Stimulated activated CD4-positive, alpha-beta T cell treated with anti-CD3 and anti-CD28 coated beads, Interleukin-2, amount 100 ng/mL, for 4 hours (primary cell): ENCODE data around the gene MXRA7.

Source experiments
- DNase-seq: peaks from one replicate; pipeline ENCODE4 v3.0.0-alpha.2; 2020; ENCODE audit warnings: low read depth

Gene MXRA7

DNA sequence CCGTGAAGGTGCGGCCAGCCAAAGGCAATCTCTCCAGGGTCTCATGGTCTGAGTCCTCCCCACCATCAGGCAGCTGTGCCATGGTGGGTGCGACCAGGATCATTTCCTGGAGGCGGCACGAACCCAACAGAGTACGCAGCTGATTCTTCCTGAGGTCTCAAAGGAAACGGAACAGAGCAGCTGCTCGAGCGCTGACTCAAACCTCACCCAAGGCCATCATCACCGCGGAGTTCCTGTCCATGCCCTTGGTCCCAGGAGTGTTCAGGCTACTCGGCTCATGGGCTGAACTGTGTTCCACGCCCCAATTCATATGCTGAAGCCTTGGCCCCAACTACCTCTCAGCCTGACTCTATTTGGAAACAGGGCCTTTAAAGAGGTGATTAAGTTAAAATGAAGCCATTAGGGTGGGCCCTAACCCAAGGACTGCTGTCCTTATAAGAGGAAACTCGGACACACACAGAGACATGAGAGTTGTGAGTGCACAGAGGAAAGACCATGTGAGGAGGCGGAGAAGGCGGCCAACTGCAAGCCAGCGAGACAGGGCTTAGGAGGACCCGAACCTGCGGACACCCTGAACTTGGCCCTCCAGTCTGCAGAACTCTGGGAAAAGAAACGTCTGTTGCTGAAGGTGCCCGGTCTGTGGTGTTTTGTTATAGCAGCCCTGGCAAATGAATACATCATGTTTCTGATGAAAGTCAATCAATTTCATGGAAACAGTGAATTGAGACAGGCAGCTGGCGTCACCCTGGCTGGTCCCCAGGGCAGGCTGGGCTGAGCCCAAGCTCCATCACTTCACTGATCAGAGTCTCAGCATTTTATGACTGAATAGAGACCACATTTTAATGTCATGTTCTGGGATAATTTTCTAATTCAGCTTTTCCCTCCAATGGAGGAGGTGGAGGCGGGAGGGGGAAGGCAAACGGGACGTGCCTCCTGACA, 13.7 kb downstream of the MXRA7 start:
- DNase-seq: no peak

DNA sequence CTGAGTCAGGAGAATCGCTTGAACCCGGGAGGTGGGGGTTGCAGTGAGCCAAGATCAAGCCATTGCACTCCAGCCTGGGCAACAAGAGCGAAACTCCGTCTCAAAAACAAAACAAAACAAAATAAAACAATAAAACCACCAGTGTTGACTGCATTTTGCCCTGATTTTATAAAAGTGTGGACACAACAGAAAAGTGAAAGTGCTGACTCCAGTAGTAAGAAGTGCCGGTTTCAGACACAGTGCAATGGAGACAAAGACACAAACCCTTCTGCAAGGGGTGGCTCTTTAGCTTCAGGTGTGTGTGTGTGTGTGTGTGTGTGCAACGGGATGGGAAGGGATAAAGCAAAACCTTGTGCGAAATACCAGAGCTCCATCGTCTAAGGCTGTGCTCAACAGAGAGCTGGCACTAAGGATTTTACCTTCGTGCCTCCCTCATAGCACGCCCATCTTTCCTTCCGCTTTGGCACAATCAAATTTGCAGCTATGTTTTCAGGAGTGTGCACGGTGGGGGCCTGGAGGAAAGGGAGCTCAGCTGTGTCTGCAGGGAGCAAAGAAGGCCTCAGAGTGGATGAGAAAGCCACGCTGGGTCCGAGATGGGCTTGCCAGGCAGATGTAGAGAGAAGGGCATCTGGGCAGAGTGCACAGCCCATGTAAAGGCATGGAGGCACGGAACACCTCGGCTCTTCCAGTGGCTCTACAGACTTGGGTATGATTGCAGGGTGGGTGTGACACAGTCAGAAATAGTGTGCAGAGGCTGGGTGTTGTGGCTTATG, 15.5 kb downstream of the MXRA7 start:
- DNase-seq: no peak

- no peak for DNase-seq
Measured at GRCh38 chr17:76691379-76692191, 19.2 kb downstream of the MXRA7 start.

- DNase-seq: no peak
Measured at GRCh38 chr17:76690596-76691280, 20.0 kb downstream of the MXRA7 start.

GRCh38 chr17:76689859-76690258, 20.9 kb downstream of the MXRA7 start:
- DNase-seq: no peak

DNA sequence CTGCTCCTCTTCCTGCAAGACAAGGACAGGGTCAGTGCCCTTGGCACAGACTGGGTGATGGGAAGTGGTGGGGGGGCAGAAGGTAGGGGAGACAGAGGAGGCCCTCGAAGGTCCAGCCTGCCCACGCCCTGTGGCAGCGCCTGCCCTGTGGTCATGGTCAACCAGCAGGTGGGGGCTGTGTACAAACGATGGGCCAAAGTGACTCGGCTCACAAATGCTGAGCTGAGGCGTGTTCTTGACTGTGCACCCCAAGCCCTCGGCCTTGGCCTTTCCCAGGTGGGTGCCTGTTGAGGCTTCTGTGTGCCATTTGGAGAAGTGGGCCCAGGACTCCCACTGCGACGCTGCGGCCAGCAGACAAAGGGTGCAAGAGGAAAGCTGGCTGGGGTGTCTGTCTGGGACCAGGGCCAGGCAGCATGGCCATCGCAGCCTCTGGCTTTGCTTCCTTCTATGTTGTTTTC, 22.6 kb downstream of the MXRA7 start:
- no peak for DNase-seq

- no peak for DNase-seq
Measured at GRCh38 chr17:76687298-76688164, 23.2 kb downstream of the MXRA7 start.

- no peak for DNase-seq
Measured at GRCh38 chr17:76686538-76687297, 24.0 kb downstream of the MXRA7 start.

DNA sequence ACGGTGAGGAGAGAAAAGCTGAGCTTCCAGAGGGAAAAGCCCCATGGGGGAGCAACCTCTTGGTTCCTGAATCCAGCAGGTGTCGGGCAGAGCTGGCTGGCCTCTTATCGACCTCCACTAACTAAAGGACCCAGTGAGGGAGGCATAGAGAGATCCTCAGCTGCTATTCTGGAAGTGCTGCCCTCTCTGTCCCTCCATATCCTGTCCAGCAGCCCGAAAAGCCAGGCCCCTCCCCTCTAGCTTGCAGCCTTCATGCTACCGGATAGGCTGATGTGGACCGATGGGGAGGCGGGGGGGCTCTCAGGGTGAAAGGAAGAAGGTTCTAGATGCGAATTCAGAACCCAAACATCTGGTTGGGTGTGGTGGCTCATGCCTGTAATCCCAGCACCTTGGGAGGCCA, 24.9 kb downstream of the MXRA7 start:
- no peak for DNase-seq

GRCh38 chr17:76685366-76685765, 25.4 kb downstream of the MXRA7 start:
- no peak for DNase-seq

DNA sequence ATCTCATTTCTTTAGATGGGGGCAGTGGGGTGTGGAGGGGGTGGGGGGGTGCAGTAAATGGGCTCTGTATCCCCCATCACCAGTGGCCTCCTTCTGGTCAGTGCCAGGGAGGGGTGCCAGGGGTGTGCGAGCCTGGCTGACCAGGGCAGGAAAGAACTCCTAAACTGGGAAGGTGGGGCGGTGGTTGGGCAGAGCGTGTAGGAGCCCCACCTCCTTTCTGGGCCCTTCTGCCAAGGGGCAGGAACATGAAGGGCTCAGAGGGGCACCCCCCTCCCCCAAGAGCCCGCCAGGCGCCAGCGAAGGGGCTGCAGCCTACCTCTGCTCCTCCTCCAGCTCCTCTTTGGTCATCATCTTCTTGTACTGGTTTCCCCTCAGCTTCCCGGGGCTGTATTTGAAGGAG, 26.0 kb downstream of the MXRA7 start:
- no peak for DNase-seq

GRCh38 chr17:76683921-76684745, 26.6 kb downstream of the MXRA7 start:
- no peak for DNase-seq

- DNase-seq: no peak
Measured at GRCh38 chr17:76683011-76683755, 27.6 kb downstream of the MXRA7 start.

DNA sequence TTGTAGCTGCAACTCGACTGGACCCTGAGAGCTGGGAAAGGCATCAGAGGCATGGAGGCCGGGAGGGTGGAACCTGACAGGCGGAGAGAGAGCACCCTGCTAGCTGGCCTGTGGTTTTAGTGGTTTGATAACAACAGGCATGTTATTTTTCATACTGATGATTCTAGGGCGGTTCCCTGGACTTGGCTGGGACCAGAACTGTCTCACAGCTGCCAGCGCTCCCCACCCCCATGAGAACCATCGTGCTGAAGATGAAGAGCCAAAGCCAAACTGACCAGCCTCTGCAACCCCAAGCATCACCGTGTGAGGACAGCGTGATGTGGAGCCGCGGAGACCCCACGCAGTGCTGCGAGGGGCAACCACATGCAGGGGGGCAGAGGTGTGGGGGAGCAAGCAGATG, 28.5 kb downstream of the MXRA7 start:
- DNase-seq: no peak

GRCh38 chr17:76681222-76682137, 29.3 kb downstream of the MXRA7 start:
- DNase-seq: peak; percentile 48

DNA sequence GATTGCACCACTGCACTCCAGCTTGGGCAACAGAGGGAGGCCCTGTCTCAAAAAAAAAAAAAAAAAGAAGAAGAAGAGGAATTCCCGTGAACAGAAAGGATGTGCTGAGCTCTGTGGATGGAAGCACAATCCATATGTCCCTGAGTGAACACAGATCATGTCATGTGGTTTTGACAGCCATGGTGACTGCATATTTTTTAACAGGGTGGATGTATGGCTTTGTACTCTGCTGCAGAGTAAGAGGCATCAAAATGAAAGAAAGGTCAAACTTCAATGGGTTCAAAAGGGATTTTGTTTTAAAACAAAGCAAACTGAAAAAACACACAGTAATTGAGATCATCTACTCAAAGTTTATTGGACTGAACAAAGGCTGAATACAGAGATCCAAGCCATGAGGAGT, 31.5 kb downstream of the MXRA7 start:
- no peak for DNase-seq

DNA sequence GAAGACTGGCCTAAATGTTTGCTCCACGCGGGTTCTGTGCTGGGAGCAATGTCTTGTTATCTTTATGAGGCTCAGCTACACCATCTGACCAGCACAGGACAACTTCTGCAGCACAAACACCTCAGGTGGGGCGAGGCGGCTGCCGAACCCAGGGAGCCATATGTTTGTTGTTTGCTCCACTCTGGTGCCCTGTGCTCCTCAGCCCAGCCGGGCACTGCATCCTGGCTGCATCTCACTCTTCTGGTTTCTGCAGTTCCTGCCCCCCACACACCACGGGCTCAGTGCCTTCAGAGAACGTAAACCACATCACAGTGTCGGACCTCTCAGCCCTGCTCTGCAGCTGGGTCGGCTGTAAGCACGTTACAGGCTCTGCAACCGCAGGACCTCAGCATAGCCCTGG, 32.4 kb downstream of the MXRA7 start:
- no peak for DNase-seq
